GM19452 (cell line): ENCODE data around the gene AGPAT3.

Source experiments
- ATAC-seq: cut with Tn5 transposase; IDR thresholded peaks from one replicate; pipeline ENCODE4 v1.9.1; 2021; ENCODE audit not compliant: unreplicated experiment

The AGPAT3 gene

GRCh38 chr21:43905726-43906455 lies 40.9 kb downstream of the AGPAT3 start:
- no peak for ATAC-seq

- ATAC-seq = no peak
These were observed 41.8 kb downstream of the AGPAT3 start for GRCh38 chr21:43906585-43907370.

- ATAC-seq = no peak
These were observed 42.7 kb downstream of the AGPAT3 start for GRCh38 chr21:43907751-43908150.

GRCh38 chr21:43908167-43908566 lies 43.1 kb downstream of the AGPAT3 start:
- ATAC-seq = no peak

GRCh38 chr21:43909741-43910400 lies 44.8 kb downstream of the AGPAT3 start:
- ATAC-seq = no peak

GRCh38 chr21:43910460-43910859 lies 45.4 kb downstream of the AGPAT3 start:
- no peak for ATAC-seq

GRCh38 chr21:43911015-43911934 lies 46.3 kb downstream of the AGPAT3 start:
- no peak for ATAC-seq

- no peak for ATAC-seq
These were observed 47.0 kb downstream of the AGPAT3 start for GRCh38 chr21:43911935-43912487.

- no peak for ATAC-seq
These were observed 47.5 kb downstream of the AGPAT3 start for GRCh38 chr21:43912500-43912899.

- no peak for ATAC-seq
These were observed 47.9 kb downstream of the AGPAT3 start for GRCh38 chr21:43912910-43913309.

GRCh38 chr21:43913928-43914327 lies 48.9 kb downstream of the AGPAT3 start:
- no peak for ATAC-seq

GRCh38 chr21:43916076-43916475 lies 51.1 kb downstream of the AGPAT3 start:
- ATAC-seq = no peak

GRCh38 chr21:43916691-43917514 lies 51.9 kb downstream of the AGPAT3 start:
- no peak for ATAC-seq

- no peak for ATAC-seq
These were observed 52.7 kb downstream of the AGPAT3 start for GRCh38 chr21:43917515-43918384.

GRCh38 chr21:43918385-43918947 lies 53.4 kb downstream of the AGPAT3 start:
- no peak for ATAC-seq

- no peak for ATAC-seq
These were observed 54.3 kb downstream of the AGPAT3 start for GRCh38 chr21:43919283-43919682.

- ATAC-seq = no peak
These were observed 55.1 kb downstream of the AGPAT3 start for GRCh38 chr21:43919871-43920801.
